WI38 (cell line): ENCODE data around the gene PDK1.

Experiments used
- H3K4me3 ChIP-seq: 2 replicates; pipeline ENCODE4 v1.5.1; 2011; ENCODE audit warnings: low read depth, mild to moderate bottlenecking, control low read depth, low read length
- CTCF ChIP-seq: IDR thresholded peaks from 2 replicates; pipeline ENCODE4 v1.5.1; 2012; ENCODE audit warnings: low read depth, mild to moderate bottlenecking, control low read depth, low read length

PDK1 gene

GRCh38 chr2:172642301-172643020, 86.6 kb downstream of the PDK1 start:
- TF ChIP-seq CTCF = no peak
- H3K4me3 ChIP-seq = no peak overlapping the region

- H3K4me3 ChIP-seq = no peak overlapping the region
- no peak for TF ChIP-seq CTCF
Observed at GRCh38 chr2:172643142-172643541, 87.3 kb downstream of the PDK1 start.

- H3K4me3 ChIP-seq = no peak overlapping the region
- TF ChIP-seq CTCF = no peak
Observed at GRCh38 chr2:172647439-172647838, 91.5 kb downstream of the PDK1 start.

- peak overlapping the region; percentile 23 for H3K4me3 ChIP-seq
- TF ChIP-seq CTCF = no peak
Observed at GRCh38 chr2:172655091-172655837, 99.4 kb downstream of the PDK1 start.

GRCh38 chr2:172655838-172656573, 100.1 kb downstream of the PDK1 start:
- peak overlapping the region; percentile 23 for H3K4me3 ChIP-seq
- no peak for TF ChIP-seq CTCF
